ENCODE measurements around the gene ACBD3.
"Not testable (repeated sequence)": the region's sequence is repeated elsewhere in the genome, so short reads cannot be mapped to it uniquely, and the experiment has no call there.

The ACBD3 gene

DNA sequence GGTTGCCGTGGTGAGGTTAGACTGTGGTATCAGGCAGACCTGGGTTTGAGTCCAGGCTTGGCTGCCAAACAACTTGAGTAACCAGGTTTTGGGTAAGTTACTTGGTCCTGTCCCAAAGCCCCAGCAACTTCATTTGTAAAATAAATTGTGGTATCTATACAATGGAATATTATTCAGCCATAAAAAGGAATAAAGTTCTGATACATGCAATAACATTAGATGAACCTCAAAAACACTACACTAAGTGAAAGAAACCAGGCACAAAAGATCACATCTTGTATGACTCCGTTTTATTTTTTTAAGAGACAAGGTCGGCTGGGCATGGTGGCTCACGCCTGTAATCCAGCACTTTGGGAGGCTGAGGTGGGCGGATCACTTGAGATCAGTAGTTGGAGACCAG is 20.5 kb upstream of the ACBD3 start:
- H3K36me3 ChIP-seq (ENCODE audit: control insufficient read depth, insufficient read depth, low read length) = no peaks in the 10 kb centered on the region
- H3K4me3 ChIP-seq (replicated peaks; ENCODE audit: low read depth, low read length) = no peak overlapping the region
- no peak for DNase-seq (ENCODE audit: extremely low read depth, insufficient read length)
- no peaks in the 10 kb centered on the region for H3K27me3 ChIP-seq (replicated peaks; ENCODE audit: control insufficient read depth, insufficient read depth, low read length)
- no peak for TF ChIP-seq CTCF (IDR thresholded peaks at IDR 0.05; ENCODE audit: insufficient read depth, low read length, poor library complexity, severe bottlenecking)

GRCh38 chr1:226204198-226204597 is 17.7 kb upstream of the ACBD3 start:
- no peak for TF ChIP-seq CTCF (IDR thresholded peaks at IDR 0.05; ENCODE audit: insufficient read depth, low read length, poor library complexity, severe bottlenecking)
- no peak overlapping the region for H3K4me3 ChIP-seq (replicated peaks; ENCODE audit: low read depth, low read length)

GRCh38 chr1:226203655-226204054 is 17.1 kb upstream of the ACBD3 start:
- no peak for DNase-seq (ENCODE audit: extremely low read depth, insufficient read length)
- Histone ChIP-seq H3K27me3 (replicated peaks; ENCODE audit: control insufficient read depth, insufficient read depth, low read length) (no peaks in the 10 kb centered on the region), H3K36me3 (ENCODE audit: control insufficient read depth, insufficient read depth, low read length) (no peaks in the 10 kb centered on the region), H3K4me3 (replicated peaks; ENCODE audit: low read depth, low read length) (no peak overlapping the region)
- no peak for TF ChIP-seq CTCF (IDR thresholded peaks at IDR 0.05; ENCODE audit: insufficient read depth, low read length, poor library complexity, severe bottlenecking)

More at GRCh38 chr1:226204198-226204597, 17.7 kb upstream of the ACBD3 start:
- H3K36me3 ChIP-seq (ENCODE audit: control insufficient read depth, insufficient read depth, low read length) = no peaks in the 10 kb centered on the region
- no peak for DNase-seq (ENCODE audit: extremely low read depth, insufficient read length)
- no peaks in the 10 kb centered on the region for H3K27me3 ChIP-seq (replicated peaks; ENCODE audit: control insufficient read depth, insufficient read depth, low read length)

- no peak for TF ChIP-seq CTCF (IDR thresholded peaks at IDR 0.05; ENCODE audit: insufficient read depth, low read length, poor library complexity, severe bottlenecking)
- DNase-seq (ENCODE audit: extremely low read depth, insufficient read length) = no peak
- no peak overlapping the region for H3K4me3 ChIP-seq (replicated peaks; ENCODE audit: low read depth, low read length)
- no peaks in the 10 kb centered on the region for H3K36me3 ChIP-seq (ENCODE audit: control insufficient read depth, insufficient read depth, low read length)
- H3K27me3 ChIP-seq (replicated peaks; ENCODE audit: control insufficient read depth, insufficient read depth, low read length) = no peaks in the 10 kb centered on the region
Observed at GRCh38 chr1:226203240-226203639, 16.7 kb upstream of the ACBD3 start.

DNA sequence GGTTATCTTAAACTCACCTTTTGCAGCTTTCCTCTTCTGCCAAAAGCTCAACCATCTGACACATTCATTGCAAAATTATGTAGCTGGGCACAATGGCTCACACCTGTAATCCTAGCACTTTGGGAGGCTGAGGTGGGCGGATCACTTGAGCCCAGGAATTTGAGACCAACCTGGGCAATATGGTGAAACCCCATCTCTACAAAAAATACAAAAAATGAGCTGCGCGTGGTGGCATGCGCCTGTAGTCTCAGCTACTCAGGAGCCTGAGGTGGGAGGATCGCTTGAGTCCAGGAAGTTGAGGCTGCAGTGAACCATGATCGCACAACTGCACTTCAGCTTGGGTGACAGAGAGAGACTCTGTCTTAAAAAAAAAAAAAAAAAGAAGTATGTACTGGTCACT is 16.1 kb upstream of the ACBD3 start:
- not testable (repeated sequence) for H3K4me3 ChIP-seq (replicated peaks; ENCODE audit: low read depth, low read length); H3K36me3 ChIP-seq (ENCODE audit: control insufficient read depth, insufficient read depth, low read length); H3K27me3 ChIP-seq (replicated peaks; ENCODE audit: control insufficient read depth, insufficient read depth, low read length); DNase-seq (ENCODE audit: extremely low read depth, insufficient read length)

- DNase-seq (ENCODE audit: extremely low read depth, insufficient read length) = no peak
- Histone ChIP-seq H3K36me3 (ENCODE audit: control insufficient read depth, insufficient read depth, low read length) (no peaks in the 10 kb centered on the region), H3K27me3 (replicated peaks; ENCODE audit: control insufficient read depth, insufficient read depth, low read length) (no peaks in the 10 kb centered on the region), H3K4me3 (replicated peaks; ENCODE audit: low read depth, low read length) (no peak overlapping the region)
- no peak for TF ChIP-seq CTCF (IDR thresholded peaks at IDR 0.05; ENCODE audit: insufficient read depth, low read length, poor library complexity, severe bottlenecking)
Observed at GRCh38 chr1:226202246-226202645, 15.7 kb upstream of the ACBD3 start.
